A673 (cell line): ENCODE results near the gene DSCAM.

Source experiments
- CTCF ChIP-seq: fragments of 300-800, 200-600 bp; sonication (generic); conservative IDR thresholded peaks from 2 replicates; pipeline ENCODE4 v1.5.1; 2017; ENCODE audit warnings: low read depth, mild to moderate bottlenecking, antibody characterized with exemption, low read length, moderate library complexity, mixed read lengths
- EZH2 ChIP-seq: fragments of 200-600 bp; sonication (generic); IDR thresholded peaks from 2 replicates; pipeline ENCODE4 v1.6.1; 2017; ENCODE audit warnings: borderline replicate concordance, low read depth, mild to moderate bottlenecking, mixed read lengths, antibody characterized with exemption, low read length; ENCODE audit not compliant: poor library complexity, severe bottlenecking

GRCh38 chr21:40060083-40060677 lies 786.8 kb downstream of the DSCAM start:
- no peak for TF ChIP-seq EZH2
- TF ChIP-seq CTCF = no peak
